Activated CD4-positive, CD25-positive, alpha-beta regulatory T cell treated with anti-CD3 and anti-CD28 coated beads, Interleukin-2, amount 50 U/mL, for 16 hours (primary cell): ENCODE measurements around the gene RTN4.
"Not testable (repeated sequence)": the region's sequence is repeated elsewhere in the genome, so short reads cannot be mapped to it uniquely, and the experiment has no call there.

Experiments used
- DNase-seq: peaks from one replicate; pipeline ENCODE4 v3.0.0-alpha.2; 2020; ENCODE audit warnings: low read depth, low spot score

The RTN4 gene

GRCh38 chr2:55010149-55010591 is 40.1 kb downstream of the RTN4 start:
- peak; percentile 16 for DNase-seq

- no peak for DNase-seq
Observed at GRCh38 chr2:55009277-55010060, 40.8 kb downstream of the RTN4 start.

- DNase-seq = no peak
Observed at GRCh38 chr2:55006306-55006705, 43.9 kb downstream of the RTN4 start.

GRCh38 chr2:55003706-55004639 is 46.3 kb downstream of the RTN4 start:
- DNase-seq = no peak

- no peak for DNase-seq
Observed at GRCh38 chr2:55001716-55002115, 48.5 kb downstream of the RTN4 start.

- no peak for DNase-seq
Observed at GRCh38 chr2:55000341-55000740, 49.9 kb downstream of the RTN4 start.

- no peak for DNase-seq
Observed at GRCh38 chr2:54999182-54999581, 51.1 kb downstream of the RTN4 start.

- DNase-seq = no peak
Observed at GRCh38 chr2:54997826-54998225, 52.4 kb downstream of the RTN4 start.

GRCh38 chr2:54995553-54995952 is 54.7 kb downstream of the RTN4 start:
- DNase-seq = no peak

GRCh38 chr2:54990694-54991093 is 59.6 kb downstream of the RTN4 start:
- not testable (repeated sequence) for DNase-seq

GRCh38 chr2:54988612-54989011 is 61.6 kb downstream of the RTN4 start:
- DNase-seq = no peak

GRCh38 chr2:54986264-54986663 is 64.0 kb downstream of the RTN4 start:
- DNase-seq = no peak

- no peak for DNase-seq
Observed at GRCh38 chr2:54984476-54984875, 65.8 kb downstream of the RTN4 start.

GRCh38 chr2:54983345-54984220 is 66.7 kb downstream of the RTN4 start:
- no peak for DNase-seq

GRCh38 chr2:54981385-54981784 is 68.9 kb downstream of the RTN4 start:
- DNase-seq = no peak

GRCh38 chr2:54979321-54980044 is 70.8 kb downstream of the RTN4 start:
- DNase-seq = no peak

GRCh38 chr2:54977149-54977548 is 73.1 kb downstream of the RTN4 start:
- DNase-seq = no peak

- DNase-seq = no peak
Observed at GRCh38 chr2:54975598-54976492, 74.4 kb downstream of the RTN4 start.

GRCh38 chr2:54975175-54975574 is 75.1 kb downstream of the RTN4 start:
- no peak for DNase-seq

GRCh38 chr2:54969940-54970338 is 80.3 kb downstream of the RTN4 start:
- no peak for DNase-seq
